DMS 273 treated with DMSO at 0.1 percent for 48 hours (cell line): ENCODE measurements around the gene OSCAR.
A peak's percentile ranks its signal among the peaks of the same experiment; 100 is the strongest.

ENCODE experiments used
- DNase-seq: peaks from one replicate; lab custom pipeline; 2025; lab: John Stamatoyannopoulos, UW

The OSCAR gene

GRCh38 chr19:54100561-54100960, at the start of gene OSCAR:
TSS of gene OSCAR (minus strand) at chr19:54100803. CDS start at chr19:54100792, 11 bp downstream.
- no peak for DNase-seq

- DNase-seq, result no peak
Observed at GRCh38 chr19:54149021-54149812, 48.6 kb upstream of the OSCAR start.

GRCh38 chr19:54148158-54148557, 47.6 kb upstream of the OSCAR start:
- no peak for DNase-seq

GRCh38 chr19:54147676-54148075, 47.1 kb upstream of the OSCAR start:
- no peak for DNase-seq

GRCh38 chr19:54145541-54146158, 45.0 kb upstream of the OSCAR start:
- DNase-seq, result no peak

- DNase-seq, result no peak
Observed at GRCh38 chr19:54142166-54142780, 41.7 kb upstream of the OSCAR start.

GRCh38 chr19:54141356-54141755, 40.8 kb upstream of the OSCAR start:
- no peak for DNase-seq

- no peak for DNase-seq
Observed at GRCh38 chr19:54138489-54139256, 38.1 kb upstream of the OSCAR start.

- DNase-seq, result no peak
Observed at GRCh38 chr19:54137699-54138488, 37.3 kb upstream of the OSCAR start, which contains the start of gene CNOT3. TSS of gene CNOT3 (plus strand) at chr19:54137762. CDS start at chr19:54142979, 5,217 bp downstream.

- DNase-seq, result peak; percentile 100
Observed at GRCh38 chr19:54136864-54137698, 36.5 kb upstream of the OSCAR start.

GRCh38 chr19:54136086-54136863, 35.7 kb upstream of the OSCAR start:
- DNase-seq, result no peak

- DNase-seq, result no peak
Observed at GRCh38 chr19:54133957-54134590, 33.5 kb upstream of the OSCAR start.

GRCh38 chr19:54133312-54133956, 32.8 kb upstream of the OSCAR start:
- DNase-seq, result no peak

GRCh38 chr19:54129617-54129996, 29.0 kb upstream of the OSCAR start:
- DNase-seq, result no peak

- DNase-seq, result no peak
Observed at GRCh38 chr19:54128796-54129616, 28.4 kb upstream of the OSCAR start.

- DNase-seq, result no peak
Observed at GRCh38 chr19:54128441-54128725, 27.8 kb upstream of the OSCAR start.

GRCh38 chr19:54127688-54128440, 27.3 kb upstream of the OSCAR start:
- DNase-seq, result no peak
